Activated CD8-positive, alpha-beta memory T cell treated with anti-CD3 and anti-CD28 coated beads for 36 hours (primary cell): ENCODE data around the gene CDC40. TPM values are rescaled to one million over a fixed set of nuclear protein-coding genes. Genes with fewer than 3 reads are reported as not detected.
"Not testable (repeated sequence)": the region's sequence is repeated elsewhere in the genome, so short reads cannot be mapped to it uniquely, and the experiment has no call there.

Source experiments
- CTCF ChIA-PET: fragments of 350-600 bp; sonication (Branson Sonifier 250); formaldehyde crosslinking; loops from one replicate; lab custom pipeline; 2021; ENCODE audit warnings: antibody characterized with exemption; lab: Charles Lee
- POLR2A ChIA-PET: fragments of 350-600 bp; sonication (Branson Sonifier 250); formaldehyde crosslinking; loops from one replicate; lab custom pipeline; 2021; ENCODE audit warnings: antibody characterized with exemption; lab: Charles Lee
- total RNA-seq, 2 experiments: library from RNA; stranded (reverse); gene quantifications; one replicate each; pipeline ENCODE4 v1.2.3, GENCODE V29; 2021

The CDC40 gene
- total RNA-seq, 2 experiments from 2014 or later: 24.6 to 25.5 TPM

- ChIA-PET POLR2A (no interaction called here), CTCF (interaction anchor here (0.6 to 1.5 kb wide), 2 partner anchors 11 to 447 kb away, joined by 3 to 5 read pairs; no protein-coding TSS in a partner anchor)
Measured at GRCh38 chr6:110195639-110196038, 15.4 kb downstream of the CDC40 start.

DNA sequence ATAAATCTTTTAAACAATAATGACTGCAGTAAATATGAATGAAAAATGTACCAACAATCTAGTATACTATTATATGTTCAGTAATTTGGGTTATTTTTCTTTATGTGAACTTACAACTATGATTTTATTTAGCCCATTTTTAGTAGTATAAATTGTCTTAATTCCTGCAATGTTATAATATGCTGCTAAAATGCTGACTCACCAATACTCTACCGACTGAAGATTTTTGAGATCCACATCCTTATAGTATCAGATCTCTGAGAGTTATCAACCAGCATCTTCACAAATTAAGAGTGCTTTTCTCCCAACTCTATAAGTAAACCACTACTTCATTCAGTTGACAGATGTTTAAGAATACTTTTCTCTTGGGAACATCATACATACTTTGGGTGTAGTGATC is 16.6 kb downstream of the CDC40 start:
- ChIA-PET CTCF (interaction anchor here (1.5 kb wide), 1 partner anchor 9 kb away, joined by 3 read pairs; no protein-coding TSS in a partner anchor), POLR2A (no interaction called here)

- POLR2A ChIA-PET: interaction anchor here (1.1 kb wide), 1 partner anchor 19 kb away, joined by 5 read pairs; the partner anchor contains the start of genes CDC40 and WASF1
- CTCF ChIA-PET: interaction anchor here (1.1 kb wide), 1 partner anchor 10 kb away, joined by 3 read pairs; no protein-coding TSS in a partner anchor
Measured at GRCh38 chr6:110198561-110198960, 18.3 kb downstream of the CDC40 start.

GRCh38 chr6:110201151-110201884 is 21.1 kb downstream of the CDC40 start:
- CTCF ChIA-PET: no interaction called here

GRCh38 chr6:110207652-110208051 is 27.4 kb downstream of the CDC40 start:
- ChIA-PET CTCF (no interaction called here), POLR2A (no interaction called here)

More at GRCh38 chr6:110201151-110201884, 21.1 kb downstream of the CDC40 start:
- POLR2A ChIA-PET: no interaction called here

- ChIA-PET POLR2A (no interaction called here), CTCF (no interaction called here)
Measured at GRCh38 chr6:110211753-110212152, 31.5 kb downstream of the CDC40 start.

- ChIA-PET CTCF (no interaction called here), POLR2A (no interaction called here)
Measured at GRCh38 chr6:110214338-110214737, 34.1 kb downstream of the CDC40 start.

DNA sequence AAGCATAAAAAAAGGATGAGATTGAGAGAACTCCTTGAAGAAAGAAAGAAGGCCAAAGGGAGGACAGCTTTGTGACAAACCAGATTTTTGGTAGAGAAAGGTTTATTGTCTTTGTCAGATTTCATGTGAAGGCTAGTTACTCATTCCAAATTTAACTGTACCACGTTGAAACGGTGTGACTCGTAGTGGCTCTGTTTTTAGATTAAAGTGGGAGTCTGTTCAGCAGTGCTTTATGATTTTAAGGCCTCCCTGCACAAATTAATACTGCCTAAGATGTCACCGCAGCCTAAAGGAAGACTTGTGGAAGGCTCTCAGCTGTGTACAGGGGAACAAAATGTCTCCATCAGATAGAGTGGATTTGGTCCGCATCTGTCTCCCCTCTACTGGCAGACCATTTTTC is 35.9 kb downstream of the CDC40 start:
- CTCF ChIA-PET: no interaction called here

GRCh38 chr6:110217266-110217665 is 37.0 kb downstream of the CDC40 start:
- CTCF ChIA-PET: no interaction called here
- POLR2A ChIA-PET: no interaction called here

More for the DNA sequence above, 35.9 kb downstream of the CDC40 start:
- POLR2A ChIA-PET: no interaction called here

GRCh38 chr6:110221738-110222137 is 41.5 kb downstream of the CDC40 start:
- ChIA-PET CTCF (no interaction called here), POLR2A (no interaction called here)

- ChIA-PET CTCF (no interaction called here), POLR2A (no interaction called here)
Measured at GRCh38 chr6:110226261-110226660, 46.0 kb downstream of the CDC40 start.

GRCh38 chr6:110232450-110232849 is 52.2 kb downstream of the CDC40 start:
- CTCF ChIA-PET: no interaction called here
- POLR2A ChIA-PET: no interaction called here

DNA sequence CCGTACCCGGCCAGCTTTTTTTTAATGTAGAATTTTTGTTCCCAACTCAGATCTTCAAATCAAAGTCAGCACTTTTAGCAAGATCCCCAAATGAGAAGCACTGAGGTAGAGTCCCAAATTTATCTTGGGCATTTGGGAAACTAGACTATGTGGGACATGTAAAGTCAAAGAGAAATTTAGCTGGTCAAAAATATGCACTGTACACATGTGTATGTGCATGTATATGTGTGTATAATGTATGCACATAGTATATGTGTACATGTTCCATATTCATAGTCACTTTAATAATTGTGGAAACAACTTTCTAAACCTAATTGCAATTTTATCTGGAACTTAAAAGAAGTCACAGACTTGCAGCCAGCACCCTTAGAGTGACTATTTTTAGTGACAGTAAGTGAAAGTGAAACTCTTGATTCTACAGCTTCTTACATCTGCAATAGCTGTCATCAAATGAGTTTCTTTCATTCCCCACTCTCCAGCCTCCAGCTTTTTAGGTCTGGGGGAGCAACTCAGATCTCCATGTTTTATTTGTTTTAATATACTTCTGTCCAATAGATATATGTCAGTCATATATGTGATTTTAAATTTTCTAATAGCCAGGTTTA is 53.6 kb downstream of the CDC40 start:
- CTCF ChIA-PET: no interaction called here

DNA sequence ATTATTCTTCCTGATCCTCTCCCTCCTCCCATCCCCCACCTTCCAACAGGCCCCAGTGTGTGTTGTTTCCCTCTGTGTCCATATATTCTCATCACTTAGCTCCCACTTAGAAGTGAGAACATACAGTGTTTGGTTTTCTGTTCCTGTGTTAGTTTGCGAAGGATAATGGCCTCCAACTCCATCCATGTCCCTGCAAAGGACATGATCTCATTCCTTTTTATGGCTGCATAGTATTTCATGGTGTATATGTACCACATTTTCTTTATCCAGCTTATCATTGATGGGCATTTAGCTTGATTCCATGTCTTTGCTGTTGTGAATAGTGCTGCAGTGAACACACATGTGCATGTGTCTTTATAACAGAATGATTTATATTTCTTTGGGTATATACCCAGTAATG is 55.8 kb downstream of the CDC40 start:
- POLR2A ChIA-PET, CTCF ChIA-PET: not testable (repeated sequence)

More for the DNA sequence above, 53.6 kb downstream of the CDC40 start:
- POLR2A ChIA-PET: no interaction called here

GRCh38 chr6:110239526-110240274 is 59.5 kb downstream of the CDC40 start:
- ChIA-PET CTCF (no interaction called here), POLR2A (no interaction called here)

DNA sequence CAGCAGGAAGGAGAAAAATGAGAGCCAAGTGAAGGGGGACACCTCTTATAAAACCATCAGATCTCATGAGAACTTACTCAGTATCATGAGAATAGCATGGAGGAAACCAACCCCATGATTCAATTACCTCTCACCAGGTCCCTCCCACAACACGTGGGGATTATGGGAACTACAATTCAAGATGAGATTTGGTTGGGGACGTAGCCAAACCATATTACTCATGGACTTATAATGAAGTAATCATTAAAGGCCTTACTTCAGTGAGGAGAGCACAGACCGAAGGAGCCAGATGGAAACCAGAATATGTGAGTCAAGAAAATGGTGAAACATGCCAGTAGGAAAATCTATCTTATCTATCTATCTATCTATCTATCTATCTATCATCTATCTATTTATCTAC is 64.4 kb downstream of the CDC40 start:
- CTCF ChIA-PET, POLR2A ChIA-PET: not testable (repeated sequence)

GRCh38 chr6:110246378-110246777 is 66.2 kb downstream of the CDC40 start:
- ChIA-PET POLR2A (no interaction called here), CTCF (no interaction called here)

DNA sequence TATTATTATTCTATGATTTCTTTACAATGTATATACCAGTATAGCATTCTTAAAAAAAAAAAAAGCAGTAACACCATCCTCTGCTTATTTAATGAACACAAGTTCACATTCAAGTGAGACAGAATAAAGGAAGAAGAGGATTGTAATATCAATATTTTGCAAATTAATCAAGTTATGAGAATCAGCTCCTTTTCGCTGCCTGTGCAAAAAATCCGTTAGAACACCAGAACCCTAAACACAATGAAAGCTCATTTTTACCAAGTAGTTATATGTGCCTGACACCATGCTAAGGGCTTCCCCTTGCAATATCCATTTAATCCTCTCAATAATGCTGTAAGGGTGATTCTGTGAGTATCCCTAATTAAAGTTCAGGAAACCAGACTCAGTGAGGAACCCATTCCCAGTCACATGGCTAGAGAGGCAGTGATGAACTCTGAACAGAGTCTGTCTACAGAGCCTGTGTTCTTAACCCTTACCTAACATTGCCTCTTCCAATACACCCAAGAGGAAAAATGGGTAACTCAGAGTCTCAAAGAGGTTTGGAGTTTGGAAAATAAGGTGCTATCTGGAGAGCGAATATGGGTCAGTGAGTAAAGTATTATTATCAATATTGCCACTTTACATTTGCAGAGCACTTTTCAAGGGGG is 66.8 kb downstream of the CDC40 start:
- ChIA-PET CTCF (no interaction called here), POLR2A (no interaction called here)

DNA sequence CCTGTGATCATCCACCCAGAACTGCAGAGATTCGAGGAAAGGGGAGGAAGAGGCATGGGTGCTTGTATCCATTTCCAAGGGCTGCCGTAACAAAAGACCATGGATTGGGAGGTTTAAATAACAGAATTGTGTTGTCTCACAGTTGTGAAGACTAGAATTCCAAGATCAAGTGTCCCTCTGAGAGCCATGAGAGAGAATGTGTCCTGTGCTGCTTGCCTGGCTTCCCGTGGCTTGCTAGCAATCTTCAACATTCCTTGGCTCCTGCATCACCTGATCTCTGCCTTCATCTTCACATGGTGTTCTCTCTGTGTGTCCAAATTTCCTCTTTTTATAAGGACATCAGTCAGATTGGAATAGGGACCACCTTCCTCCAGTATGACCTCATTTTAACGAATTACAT is 69.8 kb downstream of the CDC40 start:
- ChIA-PET POLR2A (no interaction called here), CTCF (no interaction called here)

- ChIA-PET CTCF (no interaction called here), POLR2A (no interaction called here)
Measured at GRCh38 chr6:110250838-110251237, 70.6 kb downstream of the CDC40 start.
